CD4-positive, alpha-beta T cell (primary cell): ENCODE results near the gene UBE3B. TPM values are rescaled to one million over a fixed set of nuclear protein-coding genes. Genes with fewer than 3 reads are reported as not detected.

Experiments used
- ATAC-seq: fragments of 200-7000 bp; cut with Tn5 transposase; one replicate; pipeline ENCODE4 v1.10.0; 2022; ENCODE audit warnings: mild to moderate bottlenecking; ENCODE audit not compliant: poor library complexity
- CTCF ChIA-PET: fragments of 350-600 bp; sonication (Branson Sonifier 250); formaldehyde crosslinking; loops from one replicate; lab custom pipeline; 2021; ENCODE audit warnings: antibody characterized with exemption, inconsistent platforms; lab: Charles Lee
- POLR2A ChIA-PET: fragments of 350-600 bp; sonication (Branson Sonifier 250); formaldehyde crosslinking; loops from one replicate; lab custom pipeline; 2021; ENCODE audit warnings: antibody characterized with exemption, inconsistent platforms; lab: Charles Lee
- DNase-seq, 14 experiments: peaks; one replicate each; pipeline ENCODE4 v3.0.0-alpha.2; 2013 to 2020; ENCODE audit warnings: mixed read lengths in 2 of 14
- H3K27ac ChIP-seq, 2 donors: one replicate each; pipeline versions ENCODE4 v1.5.1 to v1.7.0; 2013; ENCODE audit warnings: low read length in 2 of 2, low read depth in 1 of 2, mild to moderate bottlenecking in 1 of 2
- H3K27me3 ChIP-seq, 2 experiments: 1 replicate in 1 of 2; 2 replicates in 1 of 2; pipeline versions ENCODE4 v1.6.1 to v1.7.0; 2013; ENCODE audit warnings: low read length in 2 of 2, control low read depth in 1 of 2, mild to moderate bottlenecking in 1 of 2, moderate library complexity in 1 of 2; ENCODE audit not compliant: insufficient read depth in 2 of 2, control insufficient read depth in 1 of 2
- H3K36me3 ChIP-seq: one replicate; pipeline ENCODE4 v1.6.1; 2013; ENCODE audit warnings: low read length, control low read depth; ENCODE audit not compliant: insufficient read depth
- H3K4me1 ChIP-seq: one replicate; pipeline ENCODE4 v1.6.1; 2013; ENCODE audit warnings: low read length, control low read depth; ENCODE audit not compliant: insufficient read depth
- H3K4me3 ChIP-seq: one replicate; pipeline ENCODE4 v1.5.1; 2013; ENCODE audit warnings: mild to moderate bottlenecking, low read length, moderate library complexity
- H3K9me3 ChIP-seq, 2 experiments: 1 replicate in 1 of 2; 2 replicates in 1 of 2; pipeline versions ENCODE4 v1.6.1 to v1.7.0; 2013; ENCODE audit warnings: low read length in 2 of 2, mild to moderate bottlenecking in 2 of 2, control low read depth in 1 of 2, moderate library complexity in 1 of 2; ENCODE audit not compliant: control insufficient read depth in 1 of 2, insufficient read depth in 1 of 2
- H3K27ac Mint-ChIP-seq: one replicate; pipeline ENCODE4 v1.8.0; 2020; ENCODE audit warnings: mixed read lengths
- H3K27me3 Mint-ChIP-seq: one replicate; pipeline ENCODE4 v1.8.0; 2021; ENCODE audit warnings: mixed read lengths
- H3K36me3 Mint-ChIP-seq: one replicate; pipeline ENCODE4 v1.8.0; 2021; ENCODE audit warnings: low read depth, mixed read lengths
- H3K4me1 Mint-ChIP-seq: one replicate; pipeline ENCODE4 v1.8.0; 2021; ENCODE audit warnings: low read depth, mixed read lengths
- H3K4me3 Mint-ChIP-seq: one replicate; pipeline ENCODE4 v1.8.0; 2020; ENCODE audit warnings: mild to moderate bottlenecking, mixed read lengths
- H3K9me3 Mint-ChIP-seq: one replicate; pipeline ENCODE4 v1.8.0; 2020; ENCODE audit warnings: mixed read lengths
- intact Hi-C, 2 experiments: fragments of 100-400 bp; cut with DNase I in 1 of 2; cut with micrococcal nuclease in 1 of 2; formaldehyde crosslinking; loops; one replicate each; pipeline versions ENCODE4 v1.15.1 to v1.9.0; 2023 to 2025; cut with DNase I, micrococcal nuclease
- total RNA-seq, 174 experiments: library from RNA in 2 of 174; stranded (reverse) in 2 of 174; gene quantifications; one replicate each; pipeline ENCODE4 v1.2.3 and lab custom pipeline; 2021 to 2026
- TF ChIP-seq, protein P1 (sequence below): fragments of 200-600 bp; IDR thresholded peaks from one replicate; pipeline ENCODE4 v1.8.0; 2022; ENCODE audit warnings: antibody characterized with exemption, mild to moderate bottlenecking

Gene UBE3B
- total RNA-seq, 2 experiments from 2014 or later = 17.2 to 19.9 TPM

GRCh38 chr12:109483346-109483745, 5.9 kb downstream of the UBE3B start:
- ChIA-PET CTCF (no interaction called here), POLR2A (no interaction called here)
- Mint-ChIP-seq H3K36me3 (peaks cover 57% of the 10 kb centered on the region), H3K27ac (no peak overlapping the region), H3K4me1 (peaks cover 14% of the 10 kb centered on the region), H3K9me3 (no peaks in the 10 kb centered on the region), H3K4me3 (no peak overlapping the region), H3K27me3 (no peaks in the 10 kb centered on the region)
- no peak for ATAC-seq
- H3K4me3 ChIP-seq = no peak overlapping the region
- peaks cover 6% of the 10 kb centered on the region for H3K4me1 ChIP-seq
- TF ChIP-seq, protein P1, sequence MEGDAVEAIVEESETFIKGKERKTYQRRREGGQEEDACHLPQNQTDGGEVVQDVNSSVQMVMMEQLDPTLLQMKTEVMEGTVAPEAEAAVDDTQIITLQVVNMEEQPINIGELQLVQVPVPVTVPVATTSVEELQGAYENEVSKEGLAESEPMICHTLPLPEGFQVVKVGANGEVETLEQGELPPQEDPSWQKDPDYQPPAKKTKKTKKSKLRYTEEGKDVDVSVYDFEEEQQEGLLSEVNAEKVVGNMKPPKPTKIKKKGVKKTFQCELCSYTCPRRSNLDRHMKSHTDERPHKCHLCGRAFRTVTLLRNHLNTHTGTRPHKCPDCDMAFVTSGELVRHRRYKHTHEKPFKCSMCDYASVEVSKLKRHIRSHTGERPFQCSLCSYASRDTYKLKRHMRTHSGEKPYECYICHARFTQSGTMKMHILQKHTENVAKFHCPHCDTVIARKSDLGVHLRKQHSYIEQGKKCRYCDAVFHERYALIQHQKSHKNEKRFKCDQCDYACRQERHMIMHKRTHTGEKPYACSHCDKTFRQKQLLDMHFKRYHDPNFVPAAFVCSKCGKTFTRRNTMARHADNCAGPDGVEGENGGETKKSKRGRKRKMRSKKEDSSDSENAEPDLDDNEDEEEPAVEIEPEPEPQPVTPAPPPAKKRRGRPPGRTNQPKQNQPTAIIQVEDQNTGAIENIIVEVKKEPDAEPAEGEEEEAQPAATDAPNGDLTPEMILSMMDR = no peak
- peaks cover 55% of the 10 kb centered on the region for H3K36me3 ChIP-seq
- H3K9me3 ChIP-seq = no peaks in the 10 kb centered on the region
- H3K27me3 ChIP-seq = no peaks in the 10 kb centered on the region
- H3K27ac ChIP-seq = no peak overlapping the region
- DNase-seq = no peak
- intact Hi-C loops = no loop called here

DNA sequence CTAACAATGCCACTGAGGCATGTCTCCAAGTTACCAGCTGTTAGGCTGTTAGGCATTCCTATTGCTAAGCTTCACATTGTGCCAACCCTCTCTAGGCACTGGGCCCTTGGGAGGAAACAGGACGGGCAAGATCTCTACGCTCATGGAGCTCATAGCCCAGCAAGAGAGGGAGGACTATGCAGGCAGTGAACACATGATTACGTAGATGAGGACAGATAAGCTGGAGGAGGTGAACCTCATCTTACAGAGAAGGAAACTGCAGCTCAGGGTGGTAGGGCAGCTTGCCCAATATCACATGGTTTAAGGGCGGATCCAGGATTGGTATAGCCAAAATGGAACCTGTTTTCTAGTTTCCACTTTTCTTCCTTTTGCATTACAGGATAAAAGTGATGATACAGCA, 7.8 kb downstream of the UBE3B start:
- Histone ChIP-seq H3K27me3 (no peaks in the 10 kb centered on the region), H3K4me3 (no peak overlapping the region), H3K4me1 (no peaks in the 10 kb centered on the region), H3K27ac (no peak overlapping the region), H3K36me3 (peaks cover 74% of the 10 kb centered on the region), H3K9me3 (no peaks in the 10 kb centered on the region)
- no peak for DNase-seq
- POLR2A ChIA-PET = no interaction called here
- CTCF ChIA-PET = no interaction called here
- no peak for ATAC-seq
- Mint-ChIP-seq H3K9me3 (no peaks in the 10 kb centered on the region), H3K27me3 (no peaks in the 10 kb centered on the region), H3K4me3 (no peak overlapping the region), H3K4me1 (no peaks in the 10 kb centered on the region), H3K36me3 (peaks cover 76% of the 10 kb centered on the region), H3K27ac (no peak overlapping the region)
- intact Hi-C loops = no loop called here
- TF ChIP-seq, protein P1 = no peak

- Mint-ChIP-seq H3K27ac (no peak overlapping the region), H3K27me3 (no peaks in the 10 kb centered on the region), H3K4me3 (no peak overlapping the region), H3K36me3 (peaks cover 90% of the 10 kb centered on the region), H3K4me1 (no peaks in the 10 kb centered on the region), H3K9me3 (no peaks in the 10 kb centered on the region)
- TF ChIP-seq, protein P1 = no peak
- Histone ChIP-seq H3K27me3 (no peaks in the 10 kb centered on the region), H3K36me3 (peaks cover 95% of the 10 kb centered on the region), H3K9me3 (no peaks in the 10 kb centered on the region), H3K4me1 (no peaks in the 10 kb centered on the region), H3K27ac (no peak overlapping the region), H3K4me3 (no peak overlapping the region)
- ChIA-PET CTCF (no interaction called here), POLR2A (no interaction called here)
- intact Hi-C loops = no loop called here
- no peak for ATAC-seq
- no peak for DNase-seq
These were observed 10.0 kb downstream of the UBE3B start for GRCh38 chr12:109487181-109488050.
